HepG2 (cell line): ENCODE results near the gene IGF2BP3. TPM values are rescaled to one million over a fixed set of nuclear protein-coding genes. Genes with fewer than 3 reads are reported as not detected.

ENCODE experiments used
- E2F5 ChIP-seq: sonication (generic); formaldehyde crosslinking; conservative IDR thresholded peaks from 2 replicates; pipeline ENCODE4 v1.4.0; 2020; ENCODE audit warnings: missing genetic modification reagents
- FOXP4 ChIP-seq: sonication (generic); formaldehyde crosslinking; IDR thresholded peaks from 2 replicates; pipeline ENCODE4 v1.4.0; 2020; ENCODE audit warnings: missing genetic modification reagents
- GLI4 ChIP-seq: sonication (generic); formaldehyde crosslinking; IDR thresholded peaks from 2 replicates; pipeline ENCODE4 v1.5.1; 2020; ENCODE audit warnings: missing genetic modification reagents, mild to moderate bottlenecking, moderate library complexity, borderline replicate concordance
- ISL2 ChIP-seq: sonication (generic); formaldehyde crosslinking; IDR thresholded peaks from 2 replicates; pipeline ENCODE4 v1.5.0; 2020; ENCODE audit warnings: missing genetic modification reagents
- KLF6 ChIP-seq: IDR thresholded peaks from 2 replicates; pipeline ENCODE4 v1.8.0; 2016; ENCODE audit warnings: missing biosample characterization, missing genetic modification reagents
- MIXL1 ChIP-seq: IDR thresholded peaks from 2 replicates; pipeline ENCODE4 v1.6.1; 2016
- NCOA2 ChIP-seq: sonication (generic); formaldehyde crosslinking; IDR thresholded peaks from 2 replicates; pipeline ENCODE4 v1.8.0; 2022; ENCODE audit warnings: inconsistent platforms
- NONO ChIP-seq, 2 experiments: fragments of 450-650 bp in 1 of 2; sonication (generic) in 1 of 2; formaldehyde crosslinking in 1 of 2; IDR thresholded peaks in 1 of 2; conservative IDR thresholded peaks in 1 of 2; 2 replicates each; pipeline versions ENCODE4 v1.6.1 to v1.8.0; 2017 to 2022; ENCODE audit warnings: mild to moderate bottlenecking in 1 of 2, missing genetic modification reagents in 1 of 2, moderate library complexity in 1 of 2
- RELA ChIP-seq: sonication (generic); formaldehyde crosslinking; IDR thresholded peaks from 2 replicates; pipeline ENCODE4 v1.4.0; 2020; ENCODE audit warnings: missing genetic modification reagents
- ZBTB25 ChIP-seq: IDR thresholded peaks from 2 replicates; pipeline ENCODE4 v1.6.1; 2018; ENCODE audit warnings: missing genetic modification reagents
- ZNF251 ChIP-seq: sonication (generic); formaldehyde crosslinking; IDR thresholded peaks from 2 replicates; pipeline ENCODE4 v1.9.0; 2021; ENCODE audit warnings: mild to moderate bottlenecking, missing genetic modification reagents
- ZNF407 ChIP-seq: sonication (generic); formaldehyde crosslinking; IDR thresholded peaks from one replicate; pipeline ENCODE4 v1.5.1; 2020; ENCODE audit warnings: mild to moderate bottlenecking, missing genetic modification reagents; ENCODE audit errors: not compliant biosample characterization
- ZNF460 ChIP-seq: sonication (generic); formaldehyde crosslinking; IDR thresholded peaks from 2 replicates; pipeline ENCODE4 v1.5.1; 2020; ENCODE audit warnings: missing genetic modification reagents, mild to moderate bottlenecking, borderline replicate concordance
- ZNF484 ChIP-seq: sonication (generic); formaldehyde crosslinking; IDR thresholded peaks from 2 replicates; pipeline ENCODE4 v1.5.1; 2020; ENCODE audit warnings: mild to moderate bottlenecking, low read depth, missing genetic modification reagents, borderline replicate concordance
- ZNF549 ChIP-seq: sonication (generic); formaldehyde crosslinking; IDR thresholded peaks from 2 replicates; pipeline ENCODE4 v1.5.0; 2020; ENCODE audit warnings: missing genetic modification reagents
- ZNF652 ChIP-seq: IDR thresholded peaks from 2 replicates; pipeline ENCODE4 v1.6.1; 2016; ENCODE audit warnings: low read depth, borderline replicate concordance
- ZNF703 ChIP-seq: sonication (generic); formaldehyde crosslinking; IDR thresholded peaks from 2 replicates; pipeline ENCODE4 v1.5.1; 2020; ENCODE audit warnings: missing genetic modification reagents, mild to moderate bottlenecking, moderate library complexity, borderline replicate concordance
- ZNF720 ChIP-seq: sonication (generic); formaldehyde crosslinking; IDR thresholded peaks from 2 replicates; pipeline ENCODE4 v1.4.0; 2020; ENCODE audit warnings: missing genetic modification reagents
- polyA plus RNA-seq, 8 experiments: library from polyadenylated mRNA; depleted of rRNA in 3 of 8; stranded (reverse) in 7 of 8; unstranded in 1 of 8; fragments of >200 nt; fragmentation: Illumina TruSeq in 4 of 8; extraction: Trizol in 4 of 8; gene quantifications; 2 replicates each; pipeline versions ENCODE4 v1.2.1 to v1.2.3, GENCODE V29; 2011 to 2016; ENCODE audit warnings: low read depth in 4 of 8, missing spikeins in 1 of 8, mixed read lengths in 1 of 8; ENCODE audit not compliant: insufficient read depth in 1 of 8
- total RNA-seq, 5 experiments: library from RNA; depleted of rRNA; stranded (reverse); fragments of >200 nt; fragmentation: Illumina TruSeq; extraction: Trizol; gene quantifications; 2 replicates each; pipeline ENCODE4 v1.2.3, GENCODE V29; 2016; ENCODE audit warnings: low read depth in 1 of 5

Gene IGF2BP3
- total and polyA plus RNA-seq, 2 of the 13 experiments (the other 11 are each of a cell fraction or from before 2014, with no cell fraction given) = 37.7 to 39.5 TPM

GRCh38 chr7:23336799-23337283 lies 133.4 kb downstream of the IGF2BP3 start (continued):
- TF ChIP-seq E2F5 = no peak
- TF ChIP-seq RELA (CRISPR knock-in tag) = no peak
- TF ChIP-seq NCOA2 (CRISPR knock-in tag) = peak; percentile 85
- TF ChIP-seq ZNF549 = no peak
- TF ChIP-seq MIXL1 = no peak
- no peak for TF ChIP-seq KLF6 (CRISPR knock-in tag)
- TF ChIP-seq ZNF652 (CRISPR knock-in tag) = peak; percentile 53; the same call in 1 of the 2 replicates
- TF ChIP-seq ZNF703 (CRISPR knock-in tag) = no peak
- TF ChIP-seq ZNF460 (CRISPR knock-in tag) = peak; percentile 81; the same call in 1 of the 2 replicates
- TF ChIP-seq NONO (IDR thresholded peaks at IDR 0.05) = no peak
- TF ChIP-seq NONO (CRISPR knock-in tag; conservative IDR thresholded peaks at IDR 0.05) = no peak
- TF ChIP-seq ZNF484 (CRISPR knock-in tag) = no peak
- TF ChIP-seq FOXP4 (CRISPR knock-in tag) = peak; percentile 77
- no peak for TF ChIP-seq ZNF407 (CRISPR knock-in tag)
- TF ChIP-seq ZNF251 (CRISPR knock-in tag) = no peak
- no peak for TF ChIP-seq ZBTB25 (CRISPR knock-in tag)
- TF ChIP-seq GLI4 (CRISPR knock-in tag) = no peak
- TF ChIP-seq ZNF720 (CRISPR knock-in tag) = no peak
- TF ChIP-seq ISL2 = peak; percentile 74
